ENCODE data around the gene ZCCHC4.
"Not testable (repeated sequence)": the region's sequence is repeated elsewhere in the genome, so short reads cannot be mapped to it uniquely, and the experiment has no call there.

The ZCCHC4 gene

GRCh38 chr4:25320773-25321172 is 8.2 kb downstream of the ZCCHC4 start:
- no peak for DNase-seq

GRCh38 chr4:25321703-25322102 is 9.1 kb downstream of the ZCCHC4 start:
- DNase-seq: no peak

DNA sequence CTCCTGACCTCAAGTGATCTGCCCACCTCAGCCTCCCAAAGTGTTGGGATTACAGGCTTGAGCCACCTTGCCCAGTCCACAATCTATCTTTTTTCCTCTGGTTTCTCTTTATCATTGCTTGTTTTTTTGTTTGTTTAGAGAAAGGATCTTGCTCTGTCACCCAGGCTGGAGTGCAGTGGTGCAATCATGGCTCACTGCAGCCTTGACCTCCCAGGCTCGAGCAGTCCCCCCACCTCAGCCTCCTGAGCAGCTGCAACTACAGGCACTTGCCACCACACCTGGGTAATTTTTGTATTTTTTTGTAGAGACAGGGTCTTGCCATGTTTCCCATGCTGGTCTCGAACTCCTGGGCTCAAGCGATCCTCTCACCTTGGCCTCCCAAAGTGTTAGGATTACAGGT is 15.9 kb downstream of the ZCCHC4 start:
- not testable (repeated sequence) for DNase-seq

DNA sequence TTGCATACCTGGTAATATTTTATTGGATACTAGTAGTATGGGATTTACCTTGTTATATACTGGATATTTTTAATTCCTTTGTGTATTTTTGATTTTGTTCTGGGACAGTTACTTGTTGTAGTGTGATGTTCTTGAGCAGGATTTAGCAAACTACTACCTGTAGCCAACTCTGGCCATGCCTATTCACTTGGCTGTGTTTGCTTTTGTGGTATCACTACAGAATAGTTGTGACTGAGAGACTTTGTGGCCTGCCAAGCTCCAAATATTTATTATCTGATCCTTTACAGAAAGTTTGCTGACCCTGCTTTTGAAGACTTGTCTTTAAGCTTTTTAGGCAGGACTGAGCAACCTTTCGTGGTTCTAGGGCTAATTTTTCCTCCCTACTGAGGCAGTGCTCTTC is 17.8 kb downstream of the ZCCHC4 start:
- no peak for DNase-seq

- no peak for DNase-seq
These were observed 18.6 kb downstream of the ZCCHC4 start for GRCh38 chr4:25330905-25331808.

DNA sequence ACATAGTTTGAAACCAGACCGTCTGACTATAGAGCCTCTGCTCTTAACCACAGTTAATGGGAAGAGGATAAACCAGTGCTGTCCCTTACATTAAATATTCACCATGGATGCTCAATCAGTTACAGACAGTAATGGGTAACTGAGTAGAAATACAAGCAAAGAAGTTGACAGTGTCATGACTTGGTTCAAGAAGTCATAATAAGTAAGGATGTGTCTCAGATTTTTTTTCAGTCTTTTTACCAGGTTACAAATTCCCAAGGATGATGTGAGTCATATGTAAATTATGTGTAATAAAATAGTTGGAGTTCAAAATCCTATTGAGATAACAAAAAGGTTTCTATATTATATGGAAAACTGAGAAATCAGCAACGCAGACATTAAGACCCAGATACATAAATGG is 31.1 kb downstream of the ZCCHC4 start:
- no peak for DNase-seq

- DNase-seq: no peak
These were observed 33.2 kb downstream of the ZCCHC4 start for GRCh38 chr4:25345744-25346143.

- no peak for DNase-seq
These were observed 34.3 kb downstream of the ZCCHC4 start for GRCh38 chr4:25346913-25347312.

DNA sequence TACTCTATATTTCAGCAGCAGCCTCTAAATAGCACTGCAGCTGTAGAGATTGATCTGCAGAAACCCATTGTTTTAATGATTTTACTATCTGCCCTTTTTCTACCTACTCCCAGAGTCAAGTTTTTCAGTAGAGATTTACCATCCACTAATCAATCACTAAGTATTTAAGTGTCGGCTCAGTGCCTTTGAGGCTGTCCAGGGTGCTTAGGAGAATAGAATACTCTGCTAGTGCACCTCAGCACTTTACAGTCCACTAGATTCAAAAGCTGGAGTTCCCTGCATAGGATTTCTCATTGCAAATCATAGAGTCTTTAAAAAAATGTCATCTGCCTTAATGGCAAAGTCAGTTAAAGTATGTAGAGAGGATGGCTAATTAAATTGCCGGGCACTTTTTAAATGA is 34.9 kb downstream of the ZCCHC4 start:
- DNase-seq: no peak

DNA sequence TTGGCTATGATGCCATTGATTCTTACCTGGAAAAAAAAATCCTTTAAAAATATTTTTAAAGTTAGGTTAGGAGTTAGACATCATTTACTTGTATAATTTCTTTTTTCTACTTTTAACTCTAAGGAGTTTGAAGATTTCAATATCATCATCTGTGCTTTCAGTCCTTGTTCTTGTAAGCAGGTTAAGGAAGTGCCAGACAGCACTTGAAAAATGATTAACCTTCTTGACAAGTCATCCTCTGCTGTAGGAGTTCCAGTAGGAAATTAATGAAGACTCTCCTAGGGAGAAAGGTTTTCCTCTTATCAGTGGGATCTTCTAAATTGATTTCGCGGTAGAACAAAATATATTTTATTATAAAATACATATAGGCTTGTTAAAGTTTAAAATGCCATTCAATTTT is 35.4 kb downstream of the ZCCHC4 start:
- no peak for DNase-seq

- DNase-seq: no peak
These were observed 38.0 kb downstream of the ZCCHC4 start for GRCh38 chr4:25350561-25350960.

DNA sequence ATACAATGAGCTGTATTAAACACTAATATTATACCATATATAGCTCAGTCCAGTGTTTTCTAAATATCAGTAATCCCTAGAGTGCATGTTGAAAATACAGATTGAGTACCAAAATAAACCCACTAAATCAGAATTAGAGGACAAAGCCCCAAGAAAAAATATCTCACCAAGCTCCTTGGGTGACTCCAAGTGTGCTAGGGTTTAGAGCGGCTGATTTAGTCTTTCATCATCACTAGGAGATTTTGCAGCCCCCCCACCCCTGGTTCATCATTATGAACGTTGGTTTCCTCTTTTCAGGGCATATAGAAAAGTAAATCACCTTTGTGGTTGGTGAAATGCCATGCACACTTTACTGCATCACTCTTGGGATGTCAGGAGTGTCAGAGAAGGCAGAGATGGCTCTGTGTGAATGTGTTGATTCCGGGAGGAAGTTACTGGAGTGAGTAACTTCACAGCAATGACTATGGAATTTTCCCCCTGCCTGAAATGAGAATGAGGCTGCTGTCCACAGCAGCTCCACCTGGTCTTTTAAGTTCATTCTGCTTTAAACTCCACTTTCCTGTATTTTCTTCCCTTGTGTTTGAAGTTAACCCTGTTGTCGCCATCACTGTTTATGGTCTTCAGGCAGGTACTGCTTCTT is 39.3 kb downstream of the ZCCHC4 start:
- DNase-seq: no peak

DNA sequence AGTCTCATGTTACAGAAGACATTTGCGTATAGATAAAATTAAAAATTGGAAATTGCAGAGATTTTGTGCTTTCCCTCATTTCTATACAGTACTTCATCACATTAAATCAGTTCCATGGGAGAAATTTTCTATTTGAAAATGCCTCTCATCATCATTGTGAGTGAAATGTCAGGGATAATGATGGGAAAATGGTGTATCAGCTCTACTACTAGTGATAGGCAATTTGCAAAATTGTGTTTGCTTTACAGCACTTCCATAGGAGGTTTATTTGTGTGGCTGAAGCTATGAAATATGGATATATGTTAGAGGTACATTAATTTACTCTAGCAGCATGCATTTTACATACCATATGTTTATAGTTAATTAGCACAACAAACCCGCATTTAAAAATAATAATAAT is 43.5 kb downstream of the ZCCHC4 start:
- DNase-seq: no peak

- DNase-seq: no peak
These were observed 46.1 kb downstream of the ZCCHC4 start for GRCh38 chr4:25358515-25359275.

DNA sequence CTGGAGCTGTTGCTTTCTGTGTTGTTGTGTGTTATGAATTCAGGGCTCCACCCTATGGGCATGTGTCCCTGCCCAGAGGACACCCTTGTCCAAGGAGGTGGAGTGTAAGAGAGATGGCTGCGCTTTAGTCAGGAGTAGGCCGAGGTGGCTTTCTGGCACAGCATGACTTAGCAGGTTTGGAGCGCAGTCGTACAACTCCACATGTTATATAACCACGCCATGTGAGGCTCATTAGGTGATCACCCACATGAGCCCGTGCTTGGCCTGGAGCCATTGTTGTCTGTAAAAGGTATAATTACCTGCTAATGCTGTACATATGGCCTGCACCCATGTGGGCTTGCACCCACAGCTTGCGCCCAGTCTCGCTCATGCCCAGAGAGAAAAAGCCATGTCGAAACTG is 48.7 kb downstream of the ZCCHC4 start:
- DNase-seq: no peak

- no peak for DNase-seq
These were observed 54.5 kb downstream of the ZCCHC4 start for GRCh38 chr4:25367004-25367621.

GRCh38 chr4:25367877-25368276 is 55.3 kb downstream of the ZCCHC4 start:
- no peak for DNase-seq

DNA sequence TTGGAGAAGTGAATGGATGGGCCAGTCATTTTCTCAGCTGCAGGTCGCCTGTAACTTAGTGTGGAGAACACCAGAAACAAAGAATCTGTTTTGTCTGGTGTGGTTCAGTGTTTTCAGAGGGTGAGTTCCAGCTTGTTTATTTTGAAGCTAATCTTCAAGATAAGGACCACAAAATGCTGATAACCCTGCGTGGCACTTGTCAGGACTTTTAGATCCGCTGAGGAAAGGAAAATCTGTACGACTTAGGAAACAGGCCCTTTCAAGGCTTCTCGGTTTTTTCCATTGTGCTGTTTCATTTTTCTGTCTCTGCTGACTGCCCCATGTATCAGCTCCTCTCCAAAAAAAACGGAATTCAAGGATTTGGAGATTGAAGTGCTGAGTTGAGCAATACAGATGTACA is 55.7 kb downstream of the ZCCHC4 start:
- no peak for DNase-seq

DNA sequence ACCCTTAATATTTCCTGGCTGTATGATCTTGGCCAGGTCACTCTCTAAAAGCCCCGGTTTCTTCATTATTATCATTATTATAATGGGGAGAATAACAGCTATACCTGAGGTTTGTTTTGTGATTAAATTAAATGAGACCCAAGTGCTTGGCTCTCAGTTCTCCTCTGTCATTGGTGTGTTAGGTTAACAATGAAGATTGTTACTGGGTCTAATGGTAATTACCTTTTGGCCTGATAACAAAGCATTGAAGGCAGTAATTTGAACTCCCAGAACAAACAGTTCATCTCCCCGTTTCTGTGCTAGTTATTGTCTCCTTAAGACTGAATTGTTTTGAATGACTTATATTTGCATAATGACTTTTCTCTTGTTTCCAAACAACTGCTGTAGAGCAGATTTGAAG is 57.7 kb downstream of the ZCCHC4 start:
- no peak for DNase-seq

GRCh38 chr4:25372549-25372948 is 60.0 kb downstream of the ZCCHC4 start:
- DNase-seq: not testable (repeated sequence)

GRCh38 chr4:25376754-25377571 is 64.4 kb downstream of the ZCCHC4 start, which contains the start of gene ANAPC4:
ANAPC4 (plus strand) TSS chr4:25377263; CDS start chr4:25377428, 165 bp downstream.
- peak; percentile 99 for DNase-seq

Measured in T-helper 9 cell (primary cell).